Measurements from ENCODE around the gene FAAP20. TPM values are rescaled to one million over a fixed set of nuclear protein-coding genes. Genes with fewer than 3 reads are reported as not detected.

The FAAP20 gene
- total RNA-seq, 1 donor from 2014 or later: 50.9 TPM

GRCh38 chr1:2155788-2156187, 38.8 kb downstream of the FAAP20 start:
- Histone ChIP-seq H3K27me3 (ENCODE audit: low read depth) (no peaks in the 10 kb centered on the region), H3K27ac (no peak overlapping the region), H3K4me3 (no peak overlapping the region), H3K36me3 (peaks cover 64% of the 10 kb centered on the region), H3K9me3 (no peaks in the 10 kb centered on the region), H3K4me1 (no peaks in the 10 kb centered on the region)
- intact Hi-C loops (cut with DNase I): no loop called here
- TF ChIP-seq CTCF (IDR thresholded peaks at IDR 0.05): no peak
- no peak for ATAC-seq
- DNase-seq: no peak

GRCh38 chr1:2155147-2155598, 39.4 kb downstream of the FAAP20 start:
- no peaks in the 10 kb centered on the region for H3K27me3 ChIP-seq (ENCODE audit: low read depth)
- peaks cover 64% of the 10 kb centered on the region for H3K36me3 ChIP-seq

GRCh38 chr1:2154022-2154421, 40.5 kb downstream of the FAAP20 start:
- ATAC-seq (no peak), DNase-seq (no peak)
- TF ChIP-seq CTCF (IDR thresholded peaks at IDR 0.05): no peak
- intact Hi-C loops (cut with DNase I): no loop called here
- no peaks in the 10 kb centered on the region for H3K9me3 ChIP-seq
- H3K36me3 ChIP-seq: peaks cover 61% of the 10 kb centered on the region
- H3K4me1 ChIP-seq: peaks cover 7% of the 10 kb centered on the region
- no peak overlapping the region for H3K27ac ChIP-seq
- no peak overlapping the region for H3K4me3 ChIP-seq
- no peaks in the 10 kb centered on the region for H3K27me3 ChIP-seq (ENCODE audit: low read depth)

More at GRCh38 chr1:2155147-2155598, 39.4 kb downstream of the FAAP20 start:
- no peak for TF ChIP-seq CTCF (IDR thresholded peaks at IDR 0.05)
- no peak for DNase-seq
- H3K4me1 ChIP-seq: no peaks in the 10 kb centered on the region
- H3K4me3 ChIP-seq: no peak overlapping the region
- intact Hi-C loops (cut with DNase I): no loop called here
- ATAC-seq: no peak
- no peaks in the 10 kb centered on the region for H3K9me3 ChIP-seq
- no peak overlapping the region for H3K27ac ChIP-seq

GRCh38 chr1:2152954-2153353, 41.6 kb downstream of the FAAP20 start:
- ATAC-seq: no peak
- DNase-seq: no peak
- H3K27ac ChIP-seq: no peak overlapping the region
- no peaks in the 10 kb centered on the region for H3K27me3 ChIP-seq (ENCODE audit: low read depth)
- intact Hi-C loops (cut with DNase I): no loop called here
- H3K4me1 ChIP-seq: peaks cover 9% of the 10 kb centered on the region
- H3K4me3 ChIP-seq: no peak overlapping the region
- no peaks in the 10 kb centered on the region for H3K9me3 ChIP-seq
- TF ChIP-seq CTCF (IDR thresholded peaks at IDR 0.05): no peak
- peaks cover 61% of the 10 kb centered on the region for H3K36me3 ChIP-seq

GRCh38 chr1:2151911-2152310, 42.7 kb downstream of the FAAP20 start:
- H3K27ac ChIP-seq: peak overlapping the region; percentile 58
- no peak for DNase-seq
- H3K4me1 ChIP-seq: peaks cover 9% of the 10 kb centered on the region
- TF ChIP-seq CTCF (IDR thresholded peaks at IDR 0.05): no peak
- intact Hi-C loops (cut with DNase I): no loop called here
- no peaks in the 10 kb centered on the region for H3K27me3 ChIP-seq (ENCODE audit: low read depth)
- H3K36me3 ChIP-seq: peaks cover 51% of the 10 kb centered on the region
- no peaks in the 10 kb centered on the region for H3K9me3 ChIP-seq
- H3K4me3 ChIP-seq: no peak overlapping the region
- ATAC-seq: no peak

- DNase-seq (peak; percentile 81), ATAC-seq (peak; percentile 71 to 87)
- no peak overlapping the region for H3K4me3 ChIP-seq
- H3K27ac ChIP-seq: peak overlapping the region; percentile 58
- H3K27me3 ChIP-seq (ENCODE audit: low read depth): no peaks in the 10 kb centered on the region
- TF ChIP-seq CTCF (IDR thresholded peaks at IDR 0.05): no peak
- intact Hi-C loops (cut with DNase I): no loop called here
- peaks cover 9% of the 10 kb centered on the region for H3K4me1 ChIP-seq
- no peaks in the 10 kb centered on the region for H3K9me3 ChIP-seq
- H3K36me3 ChIP-seq: peaks cover 50% of the 10 kb centered on the region
Observed at GRCh38 chr1:2151252-2151651, 43.3 kb downstream of the FAAP20 start.

Measured in lower lobe of right lung (tissue), 2 donors.